NOMO-1 treated with dmso at 0.1 percent for 144 hours (cell line): ENCODE results near the gene LGALS14.

ENCODE experiments used
- DNase-seq: peaks from one replicate; lab custom pipeline; 2025; ENCODE audit not compliant: unreplicated experiment; lab: John Stamatoyannopoulos, UW

LGALS14 gene

DNA sequence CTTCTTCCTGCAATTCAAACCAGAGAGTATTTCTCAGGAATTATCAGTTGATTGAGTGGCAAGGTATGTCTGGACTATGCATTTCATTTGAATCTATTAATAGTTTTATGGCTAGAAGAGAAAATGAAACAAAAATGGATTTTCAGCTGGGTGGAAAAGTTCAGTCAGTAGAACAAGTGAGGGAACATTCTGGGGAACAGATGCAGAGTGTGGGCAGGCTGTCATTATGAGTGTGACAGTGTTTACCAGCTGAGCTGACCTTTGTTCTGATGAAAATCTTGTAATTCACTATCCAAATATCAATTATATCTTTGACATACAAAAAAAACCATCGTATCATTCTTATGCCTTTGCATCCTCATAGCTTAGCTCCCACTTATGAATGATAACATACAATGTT lies 36.1 kb downstream of the LGALS14 start:
- no peak for DNase-seq

DNA sequence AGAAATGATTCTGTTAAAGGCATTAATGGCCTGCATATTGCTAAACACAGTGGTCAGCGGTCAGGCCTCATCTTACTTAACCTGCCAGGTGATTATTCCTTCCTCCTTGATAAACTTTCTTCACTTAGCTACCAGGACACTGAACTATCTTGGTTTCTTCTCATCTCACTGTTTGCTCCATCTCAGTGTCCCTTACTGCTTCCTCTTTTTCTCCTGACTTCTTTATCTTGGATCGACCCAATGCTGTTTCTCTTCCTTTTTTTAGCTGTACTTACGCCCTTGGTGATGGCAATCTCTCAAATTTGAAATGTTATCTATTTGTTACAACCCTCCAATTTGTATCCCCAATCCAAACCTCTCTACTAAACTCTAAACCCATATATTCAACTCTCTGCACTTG lies 41.4 kb downstream of the LGALS14 start:
- peak; percentile 16 for DNase-seq

DNA sequence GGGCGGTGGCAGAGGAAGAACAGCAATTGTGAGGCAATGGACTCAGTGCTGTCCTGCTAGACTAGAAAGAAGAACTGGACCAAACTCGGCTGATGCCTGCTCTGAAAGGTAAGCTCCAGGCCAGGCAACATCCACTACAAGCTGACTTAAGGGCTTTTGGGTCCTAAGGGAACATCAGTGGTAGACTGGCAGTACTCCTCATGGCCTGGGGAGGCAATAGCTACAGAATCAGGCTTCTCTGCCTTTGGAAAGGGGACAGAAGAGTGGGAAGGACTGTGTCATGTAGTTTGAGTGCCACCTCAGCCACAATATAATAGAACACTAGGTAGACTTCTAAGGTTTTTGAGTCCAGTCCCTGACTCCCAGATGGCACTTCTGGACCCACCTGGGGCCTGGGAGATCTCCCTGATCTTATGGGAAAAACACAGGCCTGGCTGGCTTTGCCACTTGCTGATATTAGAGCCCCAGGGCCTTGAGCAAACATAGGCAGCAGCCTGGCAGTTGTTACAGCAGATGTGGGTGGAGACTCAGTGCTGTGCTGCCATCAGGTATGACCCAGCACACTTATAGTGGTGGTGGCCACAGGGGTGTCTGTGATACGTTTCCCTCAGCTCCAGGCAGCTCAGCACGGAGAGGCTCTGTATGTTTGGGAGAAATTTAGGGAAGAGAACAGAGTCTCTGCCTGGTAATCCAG lies 42.7 kb downstream of the LGALS14 start:
- no peak for DNase-seq

DNA sequence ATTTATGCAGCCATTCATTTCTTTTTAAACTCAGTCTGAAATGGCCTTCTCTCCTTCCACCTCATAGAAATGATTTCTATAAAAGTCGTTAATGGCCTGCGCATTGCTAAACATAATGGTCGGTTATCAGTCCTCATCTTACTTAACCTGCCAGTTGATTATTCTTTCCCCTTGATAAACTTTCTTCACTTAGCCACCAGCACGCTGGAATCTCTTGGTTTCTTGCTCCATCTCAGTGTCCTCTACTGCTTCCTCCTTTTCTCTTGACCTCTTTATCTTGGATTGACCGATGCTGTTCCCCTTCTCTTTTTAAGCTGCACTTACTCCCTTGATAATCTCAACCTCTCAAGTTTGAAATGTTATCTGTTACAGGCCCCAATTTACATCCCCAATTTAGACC lies 45.7 kb downstream of the LGALS14 start:
- no peak for DNase-seq

DNA sequence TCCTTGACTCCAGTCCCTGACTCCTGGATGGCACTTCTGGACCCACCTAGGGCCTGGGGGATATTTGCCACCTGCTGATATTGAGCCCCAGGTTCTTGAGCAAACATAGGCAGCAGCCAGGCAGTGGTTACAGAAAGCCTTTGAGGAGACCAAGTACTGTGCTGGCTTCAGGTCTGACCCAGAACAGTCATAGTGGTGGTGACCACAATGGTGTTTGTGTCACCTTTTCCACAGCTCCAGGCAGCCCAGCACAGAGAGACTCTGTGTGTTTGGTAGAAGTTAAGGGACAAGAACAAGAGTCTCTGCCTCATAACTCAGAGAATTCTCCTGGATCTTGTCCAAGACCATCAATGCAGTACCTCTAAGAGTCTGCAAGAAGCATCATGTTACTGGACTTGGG lies 48.1 kb downstream of the LGALS14 start:
- DNase-seq: no peak

DNA sequence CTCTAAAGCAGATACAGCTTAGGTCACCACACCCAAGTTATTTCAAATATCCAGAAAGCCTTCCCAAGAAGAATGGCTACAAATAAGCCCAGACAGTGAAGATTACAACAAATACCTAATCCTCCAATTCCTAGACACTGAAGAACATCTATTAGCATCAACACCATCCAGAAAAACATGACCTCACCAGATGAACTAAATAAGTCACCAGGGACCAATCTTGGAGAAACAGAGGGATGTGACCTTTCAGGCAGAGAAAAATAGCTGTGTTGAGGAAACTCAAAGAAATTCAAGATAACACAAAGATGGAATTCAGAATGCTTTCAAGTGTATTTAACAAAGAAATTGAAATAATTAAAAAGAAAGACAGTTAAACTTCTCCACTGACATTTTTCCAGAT lies 48.5 kb downstream of the LGALS14 start:
- no peak for DNase-seq

DNA sequence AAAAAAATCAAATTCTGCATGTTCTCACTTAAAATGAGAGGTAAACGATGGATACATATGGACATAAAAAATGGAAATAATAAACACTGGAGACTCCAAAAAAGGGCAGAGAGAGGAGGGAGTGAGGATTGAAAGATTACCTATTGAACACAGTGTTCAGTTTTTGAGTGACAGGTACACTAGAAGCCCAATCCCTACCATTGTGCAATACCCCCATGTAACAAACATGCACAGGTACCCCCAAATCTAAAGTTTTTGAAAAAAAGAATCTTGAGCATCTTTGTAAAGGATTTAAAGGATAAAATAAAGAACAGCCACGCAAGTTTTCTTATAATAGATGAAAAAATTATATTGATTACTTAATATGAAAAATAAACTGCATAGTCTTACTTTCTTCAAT lies 50.3 kb downstream of the LGALS14 start:
- DNase-seq: no peak

DNA sequence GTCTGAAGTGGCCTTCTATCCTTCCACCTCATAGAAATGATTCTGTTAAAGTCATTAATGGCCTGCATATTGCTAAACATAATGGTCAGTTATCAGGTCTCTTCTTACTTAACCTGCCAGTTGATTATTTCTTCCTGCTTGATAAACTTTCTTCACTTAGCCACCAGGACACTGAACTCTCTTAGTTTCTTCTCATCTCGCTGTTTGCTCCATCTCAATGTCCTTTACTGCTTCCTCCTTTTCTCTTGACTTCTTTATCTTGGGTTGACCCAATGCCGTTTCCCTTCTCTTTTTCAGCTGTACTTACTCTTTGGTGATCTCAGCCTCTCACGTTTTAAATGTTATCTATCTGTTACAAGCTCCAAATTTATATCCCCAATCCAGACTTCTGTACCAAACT lies 50.7 kb downstream of the LGALS14 start:
- no peak for DNase-seq
